Astrocyte (in vitro differentiated cells and primary cell): Measurements from ENCODE around the gene INPP4B.

ENCODE experiments used
- EZH2 ChIP-seq: IDR thresholded peaks from 2 replicates; pipeline ENCODE4 v1.6.1; 2012; ENCODE audit warnings: mild to moderate bottlenecking, low read length, inconsistent platforms; ENCODE audit not compliant: insufficient read depth
- TF ChIP-seq, protein P1 (sequence below): IDR thresholded peaks from 2 replicates; pipeline ENCODE4 v1.5.1; 2011; ENCODE audit warnings: low read depth, mild to moderate bottlenecking, inconsistent platforms, low read length, moderate library complexity; ENCODE audit not compliant: insufficient read depth

DNA sequence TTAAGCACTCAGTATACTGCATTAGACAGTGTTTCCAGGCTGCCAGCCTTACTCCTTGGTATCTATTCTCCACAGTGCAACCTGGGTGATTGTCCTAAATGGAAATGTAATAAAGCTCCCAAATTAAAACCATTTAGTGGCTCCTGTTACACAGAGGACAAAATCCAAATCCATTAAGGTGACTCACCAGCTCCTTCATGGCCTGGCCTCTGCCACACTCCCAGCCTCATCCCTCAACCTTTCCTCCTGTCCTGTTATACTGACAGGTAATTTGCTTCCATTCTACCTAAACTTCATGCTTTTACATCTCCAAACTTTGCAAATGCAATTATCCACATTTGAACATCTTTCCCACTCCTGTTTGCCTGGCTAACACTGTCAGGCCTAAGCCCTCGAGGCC, 140.3 kb downstream of the INPP4B start:
- no peak for TF ChIP-seq EZH2
- TF ChIP-seq, protein P1, sequence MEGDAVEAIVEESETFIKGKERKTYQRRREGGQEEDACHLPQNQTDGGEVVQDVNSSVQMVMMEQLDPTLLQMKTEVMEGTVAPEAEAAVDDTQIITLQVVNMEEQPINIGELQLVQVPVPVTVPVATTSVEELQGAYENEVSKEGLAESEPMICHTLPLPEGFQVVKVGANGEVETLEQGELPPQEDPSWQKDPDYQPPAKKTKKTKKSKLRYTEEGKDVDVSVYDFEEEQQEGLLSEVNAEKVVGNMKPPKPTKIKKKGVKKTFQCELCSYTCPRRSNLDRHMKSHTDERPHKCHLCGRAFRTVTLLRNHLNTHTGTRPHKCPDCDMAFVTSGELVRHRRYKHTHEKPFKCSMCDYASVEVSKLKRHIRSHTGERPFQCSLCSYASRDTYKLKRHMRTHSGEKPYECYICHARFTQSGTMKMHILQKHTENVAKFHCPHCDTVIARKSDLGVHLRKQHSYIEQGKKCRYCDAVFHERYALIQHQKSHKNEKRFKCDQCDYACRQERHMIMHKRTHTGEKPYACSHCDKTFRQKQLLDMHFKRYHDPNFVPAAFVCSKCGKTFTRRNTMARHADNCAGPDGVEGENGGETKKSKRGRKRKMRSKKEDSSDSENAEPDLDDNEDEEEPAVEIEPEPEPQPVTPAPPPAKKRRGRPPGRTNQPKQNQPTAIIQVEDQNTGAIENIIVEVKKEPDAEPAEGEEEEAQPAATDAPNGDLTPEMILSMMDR, result no peak
